Body of pancreas (tissue), 4 donors: ENCODE results near the gene ZBBX. TPM values are rescaled to one million over a fixed set of nuclear protein-coding genes. Genes with fewer than 3 reads are reported as not detected.

Experiments used
- ATAC-seq: fragments of 150-250 bp; one replicate; pipeline ENCODE4 v1.9.1; 2016
- DNase-seq, 4 donors: peaks; one replicate each; pipeline ENCODE4 v3.0.0-alpha.2; 2019
- H3K27ac ChIP-seq, 4 donors: fragments of 200-600 bp; sonication (generic); 1 replicate in 3 of 4; 2 replicates in 1 of 4; pipeline versions ENCODE4 v1.5.1 to v1.6.1; 2016 to 2019; ENCODE audit warnings: mild to moderate bottlenecking in 1 of 4, mixed read lengths in 1 of 4, moderate library complexity in 1 of 4
- H3K27me3 ChIP-seq, 2 donors: fragments of 200-600 bp; sonication (generic); one replicate each; pipeline ENCODE4 v1.6.0; 2016; ENCODE audit warnings: mild to moderate bottlenecking in 1 of 2
- H3K36me3 ChIP-seq, 2 donors: fragments of 200-600 bp; sonication (generic); replicated peaks in 1 of 2; 2 replicates each; pipeline ENCODE4 v1.5.1; 2016; ENCODE audit warnings: low read depth in 2 of 2; ENCODE audit not compliant: insufficient read depth in 1 of 2
- H3K4me1 ChIP-seq: fragments of 200-600 bp; sonication (generic); one replicate; pipeline ENCODE4 v1.6.0; 2016
- H3K4me3 ChIP-seq, 2 donors: fragments of 200-600 bp; sonication (generic); 1 replicate in 1 of 2; 2 replicates in 1 of 2; pipeline ENCODE4 v1.5.1; 2016 to 2019
- H3K9me3 ChIP-seq, 3 donors: fragments of 200-600 bp; sonication (generic); 1 replicate in 2 of 3; 2 replicates in 1 of 3; pipeline ENCODE4 v1.5.1; 2016
- POLR2A ChIP-seq, 3 donors: fragments of 450-650 bp; IDR thresholded peaks; one replicate each; pipeline ENCODE4 v1.6.1; 2016; ENCODE audit warnings: antibody characterized with exemption in 3 of 3, mild to moderate bottlenecking in 2 of 3
- WGBS, 2 donors: methylation state at CpG; one replicate each; pipeline ENCODE4 v1.1.5; 2017; 5-methylcytosine and 5-hydroxymethylcytosine counted together
- intact Hi-C: fragments of 100-400 bp; cut with DNase I; formaldehyde crosslinking; loops from one replicate; pipeline ENCODE4 v1.15.1; 2023
- total RNA-seq, 2 donors: library from RNA; depleted of rRNA; stranded (reverse); fragments of >200 nt; gene quantifications; one replicate each; pipeline ENCODE4 v1.1.0, GENCODE V29; 2016
- TF ChIP-seq, protein P1 (sequence below), 7 experiments: fragments of 450-650 bp in 4 of 7; fragments of 200-600 bp in 3 of 7; sonication (generic) in 3 of 7; IDR thresholded peaks; one replicate each; pipeline ENCODE4 v1.5.1; 2016 to 2019; ENCODE audit warnings: antibody characterized with exemption in 7 of 7

Gene ZBBX
- total RNA-seq, 2 donors from 2014 or later = 0.26 TPM; not detected in 1

DNA sequence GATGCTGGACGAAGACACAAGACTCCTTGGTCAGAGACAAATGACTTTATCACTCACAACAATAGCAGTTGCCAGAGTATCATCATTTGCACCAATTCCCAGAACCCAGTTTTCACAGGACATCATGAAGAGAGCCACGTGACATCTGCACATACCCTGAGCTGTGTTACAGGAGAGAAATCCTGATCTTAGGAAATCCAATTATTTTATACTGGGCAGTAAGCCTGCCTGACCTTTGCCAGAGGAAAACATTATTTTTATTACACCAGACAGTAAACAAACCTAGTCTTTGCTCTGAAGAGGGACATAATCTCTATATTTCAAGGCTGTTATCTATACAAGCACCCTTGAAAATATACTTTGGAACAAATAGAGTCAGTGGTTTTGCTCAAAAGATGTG is 77.4 kb downstream of the ZBBX start:
- no peak for ATAC-seq
- H3K4me3 ChIP-seq = no peak overlapping the region
- 69 to 85% methylated on average over 2 of the region's 2 CpGs for WGBS, 2 donors
- H3K36me3 ChIP-seq = no peaks in the 10 kb centered on the region
- H3K27ac ChIP-seq = no peak overlapping the region
- TF ChIP-seq, protein P1, sequence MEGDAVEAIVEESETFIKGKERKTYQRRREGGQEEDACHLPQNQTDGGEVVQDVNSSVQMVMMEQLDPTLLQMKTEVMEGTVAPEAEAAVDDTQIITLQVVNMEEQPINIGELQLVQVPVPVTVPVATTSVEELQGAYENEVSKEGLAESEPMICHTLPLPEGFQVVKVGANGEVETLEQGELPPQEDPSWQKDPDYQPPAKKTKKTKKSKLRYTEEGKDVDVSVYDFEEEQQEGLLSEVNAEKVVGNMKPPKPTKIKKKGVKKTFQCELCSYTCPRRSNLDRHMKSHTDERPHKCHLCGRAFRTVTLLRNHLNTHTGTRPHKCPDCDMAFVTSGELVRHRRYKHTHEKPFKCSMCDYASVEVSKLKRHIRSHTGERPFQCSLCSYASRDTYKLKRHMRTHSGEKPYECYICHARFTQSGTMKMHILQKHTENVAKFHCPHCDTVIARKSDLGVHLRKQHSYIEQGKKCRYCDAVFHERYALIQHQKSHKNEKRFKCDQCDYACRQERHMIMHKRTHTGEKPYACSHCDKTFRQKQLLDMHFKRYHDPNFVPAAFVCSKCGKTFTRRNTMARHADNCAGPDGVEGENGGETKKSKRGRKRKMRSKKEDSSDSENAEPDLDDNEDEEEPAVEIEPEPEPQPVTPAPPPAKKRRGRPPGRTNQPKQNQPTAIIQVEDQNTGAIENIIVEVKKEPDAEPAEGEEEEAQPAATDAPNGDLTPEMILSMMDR (IDR thresholded peaks at IDR 0.05) = no peak
- no peak for TF ChIP-seq POLR2A (IDR thresholded peaks at IDR 0.05)
- no peaks in the 10 kb centered on the region for H3K4me1 ChIP-seq
- intact Hi-C loops = no loop called here
- no peaks in the 10 kb centered on the region for H3K9me3 ChIP-seq
- no peaks in the 10 kb centered on the region for H3K27me3 ChIP-seq
- no peak for DNase-seq

DNA sequence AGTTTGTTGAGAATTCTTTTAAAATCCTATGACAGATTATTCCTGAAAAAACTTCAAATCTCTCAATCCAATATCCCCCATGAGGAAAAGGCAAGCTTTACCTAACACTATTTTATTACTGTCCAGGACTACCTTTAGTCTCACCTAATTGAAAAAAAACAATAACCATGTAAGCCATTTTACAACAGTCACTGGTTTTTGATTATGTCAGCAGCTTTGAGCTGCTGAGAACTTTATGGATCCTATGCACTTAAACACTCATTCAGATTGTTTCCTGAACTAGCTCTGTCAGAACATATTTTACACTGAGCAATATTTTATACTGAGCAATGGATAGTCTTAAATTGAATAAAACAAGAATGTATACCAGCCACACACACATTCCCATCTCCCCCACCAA is 79.9 kb downstream of the ZBBX start:
- Histone ChIP-seq H3K36me3 (no peaks in the 10 kb centered on the region), H3K4me3 (no peak overlapping the region), H3K27me3 (no peaks in the 10 kb centered on the region), H3K4me1 (no peaks in the 10 kb centered on the region), H3K27ac (no peak overlapping the region), H3K9me3 (no peaks in the 10 kb centered on the region)
- ATAC-seq (no peak), DNase-seq (no peak)
- intact Hi-C loops = no loop called here
- TF ChIP-seq, protein P1 (IDR thresholded peaks at IDR 0.05) = no peak
- no peak for TF ChIP-seq POLR2A (IDR thresholded peaks at IDR 0.05)

DNA sequence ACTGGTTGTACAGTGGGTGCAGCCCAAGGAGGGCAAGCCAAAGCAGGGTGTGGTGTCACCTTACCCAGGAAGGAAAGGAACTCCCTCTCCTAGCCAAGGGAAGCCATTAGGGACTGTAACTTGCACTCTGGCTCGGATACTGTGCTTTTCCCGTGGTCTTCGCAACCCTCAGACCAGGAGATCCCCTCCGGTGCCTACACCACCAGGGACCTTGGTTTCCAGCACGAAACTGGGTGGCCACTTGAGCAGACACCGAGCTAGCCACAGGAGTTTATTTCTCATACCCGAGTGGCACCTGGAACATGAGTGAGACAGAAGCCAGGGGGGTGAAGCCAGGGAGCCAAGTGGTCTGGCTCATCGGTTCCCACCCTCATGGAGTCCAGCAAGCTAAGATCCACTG is 90.7 kb downstream of the ZBBX start:
- ATAC-seq = no peak
- WGBS, 2 donors = 95 to 100% methylated on average over 1 to 8 of the region's 8 CpGs
- H3K9me3 ChIP-seq = no peaks in the 10 kb centered on the region
- peaks cover 8% of the 10 kb centered on the region for H3K4me1 ChIP-seq
- no peaks in the 10 kb centered on the region for H3K27me3 ChIP-seq
- TF ChIP-seq, protein P1 (IDR thresholded peaks at IDR 0.05) = no peak
- TF ChIP-seq POLR2A (IDR thresholded peaks at IDR 0.05) = no peak
- no peaks in the 10 kb centered on the region for H3K36me3 ChIP-seq
- no peak for DNase-seq
- intact Hi-C loops = no loop called here
- H3K27ac ChIP-seq = no peak overlapping the region
- no peak overlapping the region for H3K4me3 ChIP-seq

DNA sequence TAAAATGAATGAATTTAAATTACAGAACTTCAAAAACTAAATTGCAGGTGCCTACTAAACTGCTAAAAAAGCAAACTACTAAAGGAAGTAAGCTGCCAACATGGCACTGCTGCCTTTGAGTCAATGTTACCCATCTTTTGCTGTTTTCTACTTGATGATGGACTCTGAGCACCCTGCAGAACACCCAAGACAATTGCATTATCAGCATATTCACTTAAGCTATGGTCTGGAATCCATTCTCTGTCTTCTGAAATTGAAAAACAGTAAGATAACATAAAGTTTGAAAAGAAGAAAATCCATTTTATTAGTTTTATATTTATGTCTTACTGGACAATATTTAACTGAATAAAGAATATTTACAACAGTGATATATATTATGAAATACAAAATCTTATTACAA is 91.4 kb downstream of the ZBBX start:
- Histone ChIP-seq H3K27me3 (no peaks in the 10 kb centered on the region), H3K36me3 (no peaks in the 10 kb centered on the region), H3K4me3 (no peak overlapping the region), H3K9me3 (no peaks in the 10 kb centered on the region), H3K27ac (no peak overlapping the region), H3K4me1 (peaks cover 8% of the 10 kb centered on the region)
- TF ChIP-seq, protein P1 (IDR thresholded peaks at IDR 0.05) = no peak
- TF ChIP-seq POLR2A (IDR thresholded peaks at IDR 0.05) = no peak
- DNase-seq (no peak), ATAC-seq (no peak)
- intact Hi-C loops = no loop called here

DNA sequence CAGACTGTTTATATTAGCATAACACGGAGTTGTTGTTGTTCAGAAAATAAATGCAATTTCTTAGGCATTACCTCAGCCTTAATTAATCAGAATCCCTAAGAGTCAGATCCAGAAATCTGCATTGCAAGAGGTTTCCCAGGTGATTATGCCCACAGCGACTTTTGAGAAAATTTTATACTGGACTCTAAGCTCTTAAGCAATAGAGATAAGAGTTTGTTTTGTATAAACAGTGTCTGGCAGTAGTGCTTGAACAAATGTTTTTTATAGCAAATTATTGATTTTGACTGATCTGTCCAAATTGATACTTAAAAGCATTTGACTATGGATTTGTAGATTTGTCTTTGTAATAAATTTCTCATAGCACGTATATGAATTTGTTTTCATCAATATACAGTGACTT is 92.8 kb downstream of the ZBBX start:
- DNase-seq = no peak
- intact Hi-C loops = no loop called here

More for the DNA sequence above, 92.8 kb downstream of the ZBBX start:
- H3K4me1 ChIP-seq = peaks cover 8% of the 10 kb centered on the region
- WGBS, 2 donors = 7 to 11% methylated on average over 3 of the region's 3 CpGs
- H3K27ac ChIP-seq = no peak overlapping the region
- H3K27me3 ChIP-seq = no peaks in the 10 kb centered on the region
- H3K36me3 ChIP-seq = no peaks in the 10 kb centered on the region
- no peak for TF ChIP-seq POLR2A (IDR thresholded peaks at IDR 0.05)
- TF ChIP-seq, protein P1 (IDR thresholded peaks at IDR 0.05) = no peak
- H3K9me3 ChIP-seq = no peaks in the 10 kb centered on the region
- peak; percentile 90 for ATAC-seq
- no peak overlapping the region for H3K4me3 ChIP-seq
